HG02623 (cell line): ENCODE data around the gene QKI.
"Not testable (repeated sequence)": the region's sequence is repeated elsewhere in the genome, so short reads cannot be mapped to it uniquely, and the experiment has no call there.

Source experiments
- ATAC-seq: cut with Tn5 transposase; IDR thresholded peaks from one replicate; pipeline ENCODE4 v1.9.1; 2021; ENCODE audit warnings: moderate library complexity; ENCODE audit not compliant: unreplicated experiment

Gene QKI

DNA sequence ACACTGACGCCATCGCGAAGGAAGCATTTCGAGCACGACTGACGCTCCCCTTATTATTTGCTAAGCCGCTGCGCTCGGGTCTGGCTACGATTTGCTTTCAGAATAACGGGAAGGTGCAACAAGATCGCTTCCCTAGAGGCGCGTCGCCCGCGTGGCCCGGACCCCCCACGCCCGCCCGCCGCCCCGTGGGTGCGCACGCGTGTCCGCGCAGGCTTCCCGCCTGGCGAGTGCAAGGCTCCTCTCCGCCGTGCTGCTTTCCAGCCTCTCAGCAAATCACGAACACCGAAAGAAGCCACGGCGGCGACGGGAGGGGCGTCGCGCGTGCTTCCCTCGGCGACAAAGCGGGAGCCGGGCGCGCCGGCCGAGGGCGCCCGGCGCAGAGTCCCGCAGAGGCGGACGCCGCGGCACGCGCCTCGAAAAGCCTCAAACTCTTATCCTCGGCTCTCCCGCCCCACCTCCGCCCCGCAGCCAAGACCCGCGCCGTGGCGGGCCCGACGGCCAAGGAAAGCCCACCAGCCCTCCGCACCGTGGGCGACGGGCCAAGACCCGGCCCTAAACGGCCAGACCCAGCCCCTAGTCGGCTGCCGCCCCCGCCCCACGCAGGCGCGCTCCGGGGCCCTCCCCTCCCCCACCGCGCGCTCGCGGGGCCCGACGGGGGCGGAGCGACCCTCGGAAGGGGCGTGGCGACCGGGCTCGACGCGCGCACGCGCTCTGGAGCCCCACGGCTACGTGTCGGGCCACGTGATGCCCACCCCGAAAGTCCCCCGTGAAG lies 987 bp upstream of the QKI start:
- ATAC-seq, result peak; percentile 38

DNA sequence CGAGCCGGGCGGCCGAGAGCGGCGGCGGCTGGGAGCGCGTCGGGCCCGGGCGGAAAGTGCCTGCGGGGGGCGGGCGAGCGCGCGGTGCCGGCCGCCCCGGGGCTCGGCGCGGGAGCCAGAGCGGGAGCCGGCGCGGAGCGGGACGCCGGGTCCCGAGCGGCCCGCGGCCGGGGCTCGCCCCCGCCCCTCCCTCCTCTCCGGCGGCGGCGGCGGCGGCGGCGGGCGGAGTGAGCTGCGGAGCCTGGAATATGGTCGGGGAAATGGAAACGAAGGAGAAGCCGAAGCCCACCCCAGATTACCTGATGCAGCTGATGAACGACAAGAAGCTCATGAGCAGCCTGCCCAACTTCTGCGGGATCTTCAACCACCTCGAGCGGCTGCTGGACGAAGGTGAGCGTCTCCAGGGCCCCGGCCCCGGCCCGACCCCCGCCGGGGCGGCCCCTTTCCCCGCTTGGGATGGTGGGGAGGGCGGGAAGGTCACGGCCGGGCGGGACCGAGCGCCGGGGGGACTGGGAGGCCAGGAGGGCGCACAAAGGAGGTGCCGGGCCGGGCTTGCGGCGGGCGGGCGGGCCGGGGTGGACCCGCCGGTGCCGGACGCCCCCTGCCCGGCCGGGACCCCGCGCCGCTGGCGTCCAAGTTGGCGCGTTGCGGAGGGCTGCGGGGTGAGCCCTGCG lies 565 bp downstream of the QKI start:
- ATAC-seq, result no peak

DNA sequence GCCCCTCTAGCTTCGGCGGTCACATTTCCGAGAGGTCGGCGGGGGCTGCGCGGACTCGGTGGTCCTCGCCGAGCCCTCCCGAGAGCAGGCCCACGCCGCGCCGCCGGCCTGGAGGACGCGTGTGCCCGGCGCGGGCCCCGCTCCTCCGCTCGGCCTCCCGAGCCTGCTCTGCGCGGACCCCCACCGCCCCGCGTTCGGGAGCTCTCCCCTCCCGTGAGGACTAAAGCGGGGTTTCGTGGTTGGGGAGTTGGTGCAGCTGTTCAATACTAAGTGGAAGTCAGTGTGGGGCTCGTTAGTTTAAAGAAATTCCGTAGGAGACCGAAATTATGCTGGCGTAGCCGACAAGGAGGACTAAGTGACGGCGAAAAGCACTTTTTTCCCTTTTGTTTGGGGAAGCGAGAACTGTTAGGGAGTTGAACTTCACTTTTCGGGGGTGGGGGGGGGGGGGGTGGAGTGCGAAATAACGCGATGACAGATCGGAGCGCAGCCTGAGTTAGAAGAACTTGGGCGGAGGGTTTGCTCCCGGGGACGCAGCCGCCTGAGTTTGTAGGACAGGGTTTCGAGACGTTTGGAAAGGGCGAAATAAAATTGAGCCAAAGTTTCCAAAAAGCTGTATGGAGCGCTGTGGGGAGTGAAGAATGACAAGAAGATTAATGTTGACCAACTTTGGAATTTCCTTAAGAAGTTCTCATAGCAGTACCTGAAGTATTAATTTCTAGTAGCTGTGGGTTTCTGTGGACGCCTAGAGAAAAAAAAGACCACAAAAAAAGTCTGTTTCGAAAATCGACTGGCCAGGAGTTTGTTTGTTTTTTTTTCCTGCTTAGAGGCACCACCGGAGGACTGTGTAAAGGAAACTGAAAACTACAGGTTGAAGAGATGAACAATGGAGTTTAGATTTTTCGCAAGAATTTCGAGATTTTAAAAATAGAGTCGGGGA lies 1.4 kb downstream of the QKI start:
- no peak for ATAC-seq

DNA sequence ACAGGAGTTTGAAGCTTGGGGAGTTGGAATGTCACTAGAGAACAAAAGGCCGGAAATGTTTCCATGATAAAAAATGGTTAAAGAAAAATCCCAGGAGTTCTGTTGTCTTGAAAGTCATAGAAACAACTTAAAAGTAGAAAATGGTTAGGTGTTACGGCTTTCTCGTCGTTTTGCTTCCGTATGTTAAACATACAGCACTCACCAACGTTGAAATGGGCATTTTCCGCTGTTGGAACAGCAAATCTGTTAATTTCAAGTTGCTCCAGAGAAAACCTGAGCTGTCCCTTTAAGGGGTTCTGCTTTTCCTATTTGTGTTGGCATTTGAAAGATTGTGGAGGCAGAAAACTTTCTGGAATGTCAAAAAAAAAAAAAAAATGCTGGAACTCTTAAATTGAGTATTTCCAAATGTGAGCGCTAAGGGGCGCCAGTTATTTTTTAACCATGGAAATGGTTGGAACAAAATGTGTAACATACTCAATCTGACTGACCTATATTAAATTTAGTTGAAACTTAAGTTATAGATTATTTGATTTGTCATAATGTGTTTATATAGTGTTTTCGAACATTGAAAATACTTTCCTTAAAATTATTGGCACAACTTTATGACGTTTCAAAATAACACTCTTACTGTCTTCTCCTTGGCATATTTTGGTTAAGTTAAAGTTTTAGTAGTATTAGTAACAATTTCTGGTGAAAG lies 2.2 kb downstream of the QKI start:
- no peak for ATAC-seq

DNA sequence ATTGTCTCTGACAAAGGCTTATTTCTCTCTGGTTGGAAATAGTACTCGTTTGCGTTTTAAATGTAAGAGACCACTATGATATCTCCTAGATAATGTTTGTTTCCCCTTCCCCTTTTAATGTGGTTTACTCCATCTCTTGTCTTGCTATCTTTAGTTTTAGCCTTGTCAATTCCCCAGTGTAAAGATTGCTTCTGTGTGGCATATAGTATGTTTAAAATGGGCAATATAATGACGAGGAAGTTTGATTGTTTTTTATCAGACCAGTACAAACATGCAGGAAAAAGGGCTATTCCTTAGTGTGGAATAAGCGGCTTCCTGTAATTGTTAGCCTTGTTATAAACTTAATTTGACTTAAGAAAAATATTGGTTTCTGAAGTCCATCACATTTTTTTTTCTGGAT lies 3.1 kb downstream of the QKI start:
- no peak for ATAC-seq

DNA sequence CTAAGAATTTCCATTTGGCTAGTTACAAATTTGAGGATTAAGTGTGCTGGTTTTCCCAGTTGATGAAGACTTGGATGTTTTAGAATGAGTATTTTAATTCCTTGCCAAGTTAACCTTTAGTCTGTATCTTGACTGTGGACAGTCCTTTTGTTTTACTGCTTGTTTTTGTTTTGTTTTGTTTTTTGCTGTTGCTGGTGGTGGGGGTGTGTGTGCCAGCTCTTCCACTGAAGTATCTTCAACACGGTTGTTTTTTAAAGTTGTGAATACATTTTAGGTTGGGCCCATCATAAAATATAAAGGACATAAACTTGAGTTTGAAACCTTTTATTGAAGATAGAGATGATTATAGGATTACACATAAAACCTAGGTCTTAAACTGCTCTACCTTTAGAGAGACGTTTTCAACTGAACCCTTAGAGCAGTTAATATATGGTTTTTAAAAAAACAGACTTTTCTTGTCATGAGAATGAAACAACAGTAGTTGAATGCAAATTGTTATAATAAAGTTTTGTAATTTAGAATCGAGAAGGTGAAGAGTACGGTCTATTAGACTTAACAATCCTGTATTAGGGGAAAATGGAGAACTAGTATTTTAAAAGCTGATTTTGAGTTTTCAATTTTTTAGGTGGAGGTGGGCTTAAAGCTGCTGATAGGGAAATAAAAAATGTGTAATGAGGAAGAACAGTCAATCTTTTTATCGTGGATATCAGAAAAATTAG lies 4.0 kb downstream of the QKI start:
- ATAC-seq, result no peak

DNA sequence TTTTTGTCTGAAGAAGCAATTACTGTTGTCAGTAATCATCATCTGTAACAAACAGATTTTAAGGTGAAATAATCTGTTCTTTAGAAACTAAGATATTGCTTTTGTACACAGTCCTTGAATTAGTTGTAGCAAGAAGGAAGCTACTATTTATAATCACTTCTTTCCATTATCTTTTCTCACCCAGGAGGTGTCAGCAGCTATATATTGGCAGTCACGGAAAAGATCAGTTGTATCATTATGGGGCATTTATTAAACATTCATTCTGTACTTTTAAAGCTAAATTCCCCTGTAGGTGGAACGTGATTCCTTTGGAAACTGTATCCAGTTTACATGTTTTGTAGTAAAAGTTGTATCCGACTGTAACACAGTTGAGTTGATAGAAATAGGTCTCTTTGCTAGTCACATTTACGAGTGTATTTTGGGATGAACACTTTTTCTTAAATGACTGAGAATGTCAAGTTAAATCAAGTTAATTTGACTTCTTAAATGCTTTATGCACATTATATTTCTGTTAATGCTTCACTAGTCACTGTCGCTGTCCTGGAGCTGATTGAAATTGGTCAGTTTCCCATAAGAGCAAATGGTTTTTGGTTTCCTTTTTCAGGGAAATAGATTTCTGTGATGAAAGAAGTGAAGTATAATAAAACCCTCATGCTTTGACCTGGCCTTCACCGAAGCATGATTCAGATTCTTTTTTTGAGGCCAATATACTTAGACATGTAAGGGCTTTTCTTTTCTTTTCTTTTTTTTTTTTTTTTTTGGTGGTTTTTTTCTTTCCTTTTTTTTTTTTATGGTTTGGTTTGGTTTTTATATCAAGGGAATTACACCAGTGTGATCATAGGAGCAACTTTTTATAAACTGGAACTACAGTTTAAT lies 5.1 kb downstream of the QKI start:
- ATAC-seq, result no peak

DNA sequence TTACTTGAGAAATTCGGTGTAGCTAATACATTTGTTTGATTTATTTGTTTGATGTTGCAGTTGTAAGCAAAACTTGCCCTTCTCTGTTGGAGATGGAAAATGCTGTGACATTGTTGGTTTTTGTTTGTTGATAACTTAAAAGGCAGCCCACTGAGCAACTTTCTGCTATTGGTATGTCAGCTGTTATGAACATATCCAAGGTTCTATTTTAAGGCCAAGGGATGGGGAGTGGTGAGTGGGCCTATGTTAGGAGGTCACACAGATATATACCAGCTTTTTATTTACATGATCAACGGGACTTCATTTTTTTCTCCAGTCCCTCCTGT lies 5.7 kb downstream of the QKI start:
- no peak for ATAC-seq

DNA sequence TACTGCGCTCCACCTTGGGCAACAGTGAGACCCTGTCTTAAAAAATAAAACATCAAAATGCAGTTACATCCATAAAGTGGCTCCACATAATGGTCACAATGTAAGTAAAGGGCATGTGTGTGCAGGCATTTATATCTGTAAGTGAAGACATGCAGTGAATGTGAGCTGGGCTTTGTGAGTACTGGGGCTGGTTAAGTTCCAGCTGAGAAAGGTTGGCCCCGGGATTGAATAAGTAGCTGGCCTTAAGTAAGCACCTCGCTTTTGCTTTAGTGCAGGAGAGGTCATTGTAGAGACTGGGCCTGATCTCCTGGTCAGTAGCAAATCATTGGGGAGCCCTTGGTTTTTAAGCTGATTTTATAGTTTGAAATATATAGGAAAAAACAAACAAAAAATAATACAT lies 8.0 kb downstream of the QKI start:
- ATAC-seq, result no peak

DNA sequence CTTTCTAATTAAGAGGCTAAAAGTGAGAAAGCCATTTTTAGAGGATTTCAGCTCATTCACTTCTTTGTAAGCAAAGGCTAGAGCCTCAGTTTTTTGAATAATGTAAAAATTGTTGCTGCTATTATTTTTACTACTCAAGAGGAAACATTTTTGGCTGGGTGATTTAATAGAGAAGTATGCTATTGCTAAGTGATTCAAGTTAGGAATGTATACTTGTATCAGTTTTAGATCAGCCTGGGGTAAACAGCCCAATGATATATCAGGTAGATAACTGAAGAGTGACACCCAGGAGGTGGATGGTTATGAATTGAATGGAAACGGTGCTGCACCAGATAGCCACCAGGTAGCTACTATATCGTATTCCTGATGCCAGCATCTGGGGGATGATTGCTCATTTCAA lies 9.2 kb downstream of the QKI start:
- no peak for ATAC-seq

DNA sequence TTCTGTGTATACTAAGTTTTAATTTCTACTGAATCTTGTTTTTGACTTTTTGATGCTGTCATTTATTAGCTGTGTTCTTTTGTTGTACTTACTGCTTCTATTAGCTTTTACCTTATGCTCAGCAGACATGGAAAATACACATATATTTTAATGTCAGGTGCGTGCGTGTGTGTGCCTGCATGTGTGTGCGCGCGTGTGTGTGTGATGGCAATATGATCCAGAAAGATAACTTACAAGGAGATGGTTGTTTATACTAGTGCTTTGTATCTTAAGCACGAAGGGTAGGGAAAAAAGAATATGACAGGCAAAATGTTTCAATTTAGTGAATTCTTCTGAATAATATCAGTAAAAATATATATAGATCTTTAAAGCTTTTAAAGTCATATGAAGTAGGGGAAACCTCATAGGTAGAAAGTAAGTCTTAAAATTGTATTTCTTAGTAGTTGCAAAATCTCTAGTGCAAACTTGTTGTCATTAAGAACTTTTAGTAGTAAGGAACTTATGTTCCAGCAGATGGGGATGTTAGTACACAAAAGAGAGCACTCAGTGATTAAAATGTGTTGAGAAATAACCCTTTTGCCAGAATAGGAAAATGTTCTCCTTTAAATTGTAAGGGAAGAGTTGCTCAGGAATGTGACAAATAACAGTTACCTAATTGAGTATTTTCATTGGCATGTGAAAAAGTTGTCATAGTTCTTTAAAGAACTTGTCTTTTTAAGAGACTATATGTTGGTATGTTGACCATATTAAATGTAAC lies 13.2 kb downstream of the QKI start:
- ATAC-seq, result no peak

DNA sequence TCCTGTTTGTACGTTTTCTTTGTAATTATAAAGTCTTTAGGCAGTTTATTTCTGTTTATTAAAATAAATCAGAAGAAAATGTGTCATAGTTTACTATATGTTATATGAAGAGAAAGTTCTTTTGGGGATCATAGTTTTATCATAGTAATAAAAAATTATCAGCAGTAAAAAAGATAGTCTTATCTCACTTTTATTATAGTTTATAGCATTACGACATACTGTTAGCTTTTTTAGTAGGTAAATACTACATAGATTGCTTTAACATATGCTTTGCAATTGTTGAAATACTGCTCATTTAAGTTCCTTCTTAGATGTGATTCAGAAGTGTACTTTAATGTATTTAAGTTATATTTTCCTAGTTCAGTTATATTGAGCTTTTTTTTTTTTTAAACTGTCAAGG lies 13.9 kb downstream of the QKI start:
- ATAC-seq, result no peak

DNA sequence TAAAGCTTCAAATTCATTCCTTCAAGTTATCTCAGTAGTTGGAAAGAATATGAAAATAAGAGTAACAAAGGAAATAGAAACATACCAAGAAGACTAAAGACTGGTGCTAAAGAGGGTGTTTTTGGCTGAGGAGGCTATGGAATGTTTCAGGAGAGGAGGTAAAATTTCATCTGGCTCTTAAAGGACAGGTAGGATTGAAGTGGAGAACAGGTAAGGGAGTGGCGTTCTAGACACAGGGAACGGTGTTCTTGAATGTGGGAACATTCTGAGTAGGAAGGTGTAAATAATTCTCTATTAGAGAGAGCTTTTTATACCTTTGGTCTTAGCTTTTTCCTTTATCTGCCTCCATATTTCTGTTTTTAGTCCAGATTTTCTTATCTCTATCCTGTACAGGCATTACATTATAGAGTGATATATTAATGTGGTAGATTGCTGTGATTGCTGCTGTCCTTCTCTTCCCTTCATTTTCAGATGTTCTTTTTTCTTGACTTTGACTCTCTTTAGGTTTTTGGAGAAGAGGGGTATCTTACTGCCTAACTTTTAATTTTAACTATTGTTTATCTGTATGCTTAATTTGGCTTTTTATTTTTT lies 15.4 kb downstream of the QKI start:
- no peak for ATAC-seq

DNA sequence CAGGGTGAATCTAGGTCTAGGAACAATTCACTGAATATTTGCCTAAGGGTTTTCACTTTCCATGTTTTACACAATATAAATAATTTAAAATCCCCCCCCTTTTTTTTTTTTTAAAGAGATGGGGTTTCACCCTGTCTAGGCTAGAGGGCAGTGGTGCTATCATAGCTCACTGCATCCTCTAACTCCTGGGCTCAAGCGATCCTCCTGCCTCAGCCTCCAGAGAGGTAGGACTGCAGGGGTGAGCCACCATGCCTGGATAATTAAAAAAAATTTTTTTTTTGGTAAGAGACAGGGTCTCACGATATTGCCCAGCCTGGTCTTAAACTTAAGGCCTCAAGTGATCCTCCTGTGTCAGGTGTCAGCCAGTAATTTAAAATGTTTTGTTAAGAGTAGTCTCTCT lies 17.8 kb downstream of the QKI start:
- ATAC-seq, result no peak

DNA sequence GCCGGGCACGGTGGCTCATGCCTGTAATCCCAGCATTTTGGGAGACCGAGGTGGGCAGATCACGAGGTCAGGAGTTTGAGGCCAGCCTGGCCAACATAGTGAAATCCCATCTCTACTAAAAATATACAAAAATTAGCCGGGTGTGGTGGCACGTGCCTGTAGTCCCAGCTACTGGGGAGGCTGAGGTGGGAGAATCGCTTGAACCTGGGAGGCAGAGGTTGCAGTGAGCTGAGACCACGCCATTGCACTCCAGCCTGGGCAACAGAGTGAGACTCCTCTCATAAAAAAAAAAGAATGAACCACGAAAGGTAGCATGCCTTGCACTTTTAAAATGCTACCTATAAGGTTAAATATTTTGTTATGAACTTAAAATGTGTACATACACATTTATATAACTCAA lies 19.0 kb downstream of the QKI start:
- not testable (repeated sequence) for ATAC-seq

DNA sequence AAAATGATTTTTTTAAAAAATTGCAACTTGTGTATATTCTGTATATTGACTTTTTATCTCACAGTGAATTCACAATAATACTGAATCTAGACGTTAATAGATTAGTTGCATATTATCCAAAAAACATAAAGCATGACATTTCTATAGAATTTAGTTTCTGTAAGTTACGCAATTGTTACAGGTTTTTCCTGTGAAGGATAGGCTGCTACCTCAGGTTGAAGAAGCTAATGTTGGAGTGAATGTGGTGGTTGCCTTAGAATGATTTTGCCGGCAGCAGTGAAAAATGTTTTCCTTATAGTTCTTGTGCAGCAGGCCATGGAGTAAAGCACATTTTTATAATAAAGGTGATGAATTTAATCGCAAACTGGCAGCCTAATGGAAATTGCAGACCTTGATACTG lies 20.5 kb downstream of the QKI start:
- no peak for ATAC-seq

DNA sequence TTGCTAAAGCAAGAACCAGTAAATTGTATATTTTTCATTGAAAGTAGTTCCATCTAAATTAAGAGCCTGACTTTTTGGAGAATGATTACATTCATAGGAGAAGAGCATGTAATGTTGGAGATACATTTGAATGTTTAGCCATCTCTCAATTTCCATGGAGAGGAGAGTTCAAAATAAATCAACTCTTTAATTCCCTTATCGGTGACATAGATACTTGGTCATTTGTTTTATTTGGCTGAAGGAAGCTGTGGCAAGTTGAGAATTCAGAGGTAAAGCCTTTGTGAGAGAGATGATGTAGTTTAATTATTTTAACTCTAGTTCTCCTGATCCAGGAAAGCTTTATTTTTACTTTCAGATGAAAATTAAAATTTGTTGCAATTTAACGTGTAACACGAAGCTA lies 22.3 kb downstream of the QKI start:
- no peak for ATAC-seq

DNA sequence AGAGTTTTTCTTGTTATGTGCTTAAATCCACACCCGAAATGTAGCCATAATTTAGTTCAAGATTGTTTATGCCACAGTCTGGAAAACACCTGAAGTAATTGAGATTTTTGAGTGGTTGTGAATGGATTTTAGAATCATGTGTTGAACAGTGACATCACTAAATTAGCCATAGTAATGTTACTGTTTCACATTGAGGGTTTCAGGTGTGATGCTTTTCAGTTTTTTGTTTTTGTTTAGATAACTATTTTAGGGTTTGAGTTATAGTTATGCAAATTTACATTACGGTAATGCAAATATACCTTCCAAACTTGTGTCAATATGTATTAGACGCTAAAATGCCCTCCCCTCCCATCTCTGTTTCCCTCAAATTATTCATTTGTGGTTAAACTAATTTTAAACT lies 22.9 kb downstream of the QKI start:
- ATAC-seq, result peak; percentile 46
